HG03457 (cell line): ENCODE data around the gene SPATA9.

ENCODE experiments used
- ATAC-seq: cut with Tn5 transposase; IDR thresholded peaks from one replicate; pipeline ENCODE4 v1.9.1; 2021; ENCODE audit warnings: moderate number of reproducible peaks; ENCODE audit not compliant: unreplicated experiment

Gene SPATA9

GRCh38 chr5:95682891-95683290, at the start of gene SPATA9:
Gene SPATA9 (minus strand): TSS chr5:95682991. CDS start chr5:95682854, 137 bp downstream.
- ATAC-seq = no peak

GRCh38 chr5:95731571-95732554, 49.1 kb upstream of the SPATA9 start:
- no peak for ATAC-seq

- no peak for ATAC-seq
Measured at GRCh38 chr5:95730730-95731570, 48.2 kb upstream of the SPATA9 start, which contains the start of gene RHOBTB3. Gene RHOBTB3 (plus strand): TSS chr5:95731336. CDS start chr5:95731683, 347 bp downstream.

GRCh38 chr5:95730011-95730700, 47.4 kb upstream of the SPATA9 start:
- ATAC-seq = no peak

- ATAC-seq = no peak
Measured at GRCh38 chr5:95729115-95730010, 46.6 kb upstream of the SPATA9 start.

- no peak for ATAC-seq
Measured at GRCh38 chr5:95728494-95729114, 45.8 kb upstream of the SPATA9 start.

- ATAC-seq = peak; percentile 36
Measured at GRCh38 chr5:95727764-95728191, 45.0 kb upstream of the SPATA9 start.

- no peak for ATAC-seq
Measured at GRCh38 chr5:95726811-95727763, 44.3 kb upstream of the SPATA9 start.

- ATAC-seq = no peak
Measured at GRCh38 chr5:95725937-95726810, 43.4 kb upstream of the SPATA9 start.

GRCh38 chr5:95725071-95725820, 42.5 kb upstream of the SPATA9 start:
- no peak for ATAC-seq

- no peak for ATAC-seq
Measured at GRCh38 chr5:95723632-95724369, 41.0 kb upstream of the SPATA9 start.

- ATAC-seq = no peak
Measured at GRCh38 chr5:95721582-95722295, 38.9 kb upstream of the SPATA9 start.

GRCh38 chr5:95720094-95720786, 37.4 kb upstream of the SPATA9 start:
- ATAC-seq = no peak

- ATAC-seq = no peak
Measured at GRCh38 chr5:95718738-95719137, 35.9 kb upstream of the SPATA9 start.

GRCh38 chr5:95718203-95718602, 35.4 kb upstream of the SPATA9 start:
- ATAC-seq = peak; percentile 79
